Endothelial cell of umbilical vein (primary cell): ENCODE results near the gene ZFP37. TPM values are rescaled to one million over a fixed set of nuclear protein-coding genes. Genes with fewer than 3 reads are reported as not detected.
A peak's percentile ranks its signal among the peaks of the same experiment; 100 is the strongest.
"Not testable (repeated sequence)": the region's sequence is repeated elsewhere in the genome, so short reads cannot be mapped to it uniquely, and the experiment has no call there.

Experiments
- Bru-seq: library from RNA; stranded (reverse); fragments of 400-500 nt; gene quantifications from one replicate; lab custom pipeline; 2021; lab: Mats Ljungman, UMichigan
- BruChase-seq, 2 experiments: library from RNA; stranded (reverse); fragments of 400-500 nt; gene quantifications; one replicate each; lab custom pipeline; 2021; lab: Mats Ljungman, UMichigan
- BruUV-seq: library from RNA; stranded (reverse); fragments of 400-500 nt; replicated peaks from 2 replicates; lab custom pipeline; 2021; lab: Mats Ljungman, UMichigan
- CTCF ChIA-PET: fragments of 300-600, 350-600 bp; sonication (Branson Sonifier 250); formaldehyde crosslinking; loops from one replicate; lab custom pipeline; 2021; ENCODE audit warnings: antibody characterized with exemption, inconsistent platforms; lab: Charles Lee
- POLR2A ChIA-PET: fragments of 300-600, 350-600 bp; sonication (Branson Sonifier 250); formaldehyde crosslinking; loops from one replicate; lab custom pipeline; 2021; ENCODE audit warnings: antibody characterized with exemption, inconsistent platforms; lab: Charles Lee
- DNase-seq: peaks from one replicate; pipeline ENCODE4 v3.0.0-alpha.2; 2011; ENCODE audit warnings: low read depth, low spot score
- FAIRE-seq: peaks from 2 replicates; lab custom pipeline; 2011; peaks lifted over from hg19 to GRCh38; lab: Jason Lieb, UNC
- H2AFZ ChIP-seq: 2 replicates; pipeline ENCODE4 v1.6.0; 2012; ENCODE audit warnings: low read depth, low read length, control low read depth, inconsistent platforms
- H3K27ac ChIP-seq: 2 replicates; pipeline ENCODE4 v1.5.1; 2011; ENCODE audit warnings: low read depth, mild to moderate bottlenecking, control low read depth, low read length, moderate library complexity; ENCODE audit not compliant: insufficient read depth
- H3K27me3 ChIP-seq, 2 experiments: 2 replicates each; pipeline versions ENCODE4 v1.6.0 to v1.6.1; 2011; ENCODE audit warnings: low read length in 2 of 2, mixed read lengths in 1 of 2; ENCODE audit not compliant: control insufficient read depth in 2 of 2, insufficient read depth in 2 of 2
- H3K36me3 ChIP-seq, 2 experiments: 2 replicates in 1 of 2; 3 replicates in 1 of 2; pipeline ENCODE4 v1.5.1; 2011; ENCODE audit warnings: low read length in 2 of 2, mild to moderate bottlenecking in 1 of 2, moderate library complexity in 1 of 2; ENCODE audit not compliant: control insufficient read depth in 2 of 2, insufficient read depth in 2 of 2; ENCODE audit errors: extremely low read depth in 1 of 2
- H3K4me1 ChIP-seq: 3 replicates; pipeline ENCODE4 v1.5.1; 2011; ENCODE audit warnings: mild to moderate bottlenecking, low read length; ENCODE audit not compliant: control insufficient read depth, insufficient read depth; ENCODE audit errors: extremely low read depth
- H3K4me2 ChIP-seq: 2 replicates; pipeline ENCODE4 v1.6.1; 2011; ENCODE audit warnings: low read length, control low read depth, mixed read lengths; ENCODE audit not compliant: insufficient read depth
- H3K4me3 ChIP-seq, 3 experiments: fragments of 200-600 bp in 1 of 3; sonication (generic), shearing (Covaris generic) in 1 of 3; replicated peaks in 1 of 3; 2 replicates each; pipeline ENCODE4 v1.5.1; 2011 to 2016; ENCODE audit warnings: control low read depth in 3 of 3, low read length in 3 of 3, mild to moderate bottlenecking in 2 of 3, inconsistent platforms in 1 of 3, low read depth in 1 of 3, moderate library complexity in 1 of 3; ENCODE audit not compliant: insufficient read depth in 1 of 3
- H3K79me2 ChIP-seq: 2 replicates; pipeline ENCODE4 v1.6.0; 2012; ENCODE audit warnings: low read length, inconsistent platforms; ENCODE audit not compliant: control insufficient read depth, insufficient read depth
- H3K9ac ChIP-seq: replicated peaks from 2 replicates; pipeline ENCODE3; 2011; ENCODE audit warnings: low read length, control low read depth; ENCODE audit not compliant: insufficient read depth; ENCODE audit errors: extremely low read depth
- H3K9me1 ChIP-seq: replicated peaks from 3 replicates; pipeline ENCODE4 v1.6.0; 2011; ENCODE audit warnings: mild to moderate bottlenecking, low read length; ENCODE audit not compliant: control insufficient read depth, insufficient read depth; ENCODE audit errors: extremely low read depth
- H3K9me3 ChIP-seq: replicated peaks from 2 replicates; pipeline ENCODE4 v1.5.1; 2012; ENCODE audit warnings: low read length, inconsistent platforms; ENCODE audit not compliant: control insufficient read depth, insufficient read depth
- H4K20me1 ChIP-seq: replicated peaks from 2 replicates; pipeline ENCODE3; 2011; ENCODE audit warnings: mild to moderate bottlenecking, low read length; ENCODE audit not compliant: control insufficient read depth, insufficient read depth; ENCODE audit errors: extremely low read depth
- CTCF ChIP-seq, 2 donors: IDR thresholded peaks; 1 replicate in 1 of 2; 2 replicates in 1 of 2; pipeline ENCODE4 v1.5.1; 2011; ENCODE audit warnings: low read length in 2 of 2, mild to moderate bottlenecking in 2 of 2, moderate library complexity in 2 of 2, control low read depth in 1 of 2, inconsistent platforms in 1 of 2, low read depth in 1 of 2; ENCODE audit not compliant: insufficient read depth in 1 of 2; ENCODE audit errors: extremely low read depth in 1 of 2
- POLR2AphosphoS5 ChIP-seq: IDR thresholded peaks from 2 replicates; pipeline ENCODE4 v1.6.1; 2012; ENCODE audit warnings: low read depth, mild to moderate bottlenecking, control low read depth, low read length, moderate library complexity; ENCODE audit not compliant: insufficient read depth
- dilution Hi-C: fragments of 300-500 bp; cut with MboI; formaldehyde crosslinking; loops from one replicate; pipeline ENCODE4 v1.15.0; 2019; ENCODE audit warnings: low sequenced_read_pairs; ENCODE audit not compliant: extremely low pct_ligation_motif_present
- intact Hi-C: fragments of 100-400 bp; cut with micrococcal nuclease; formaldehyde crosslinking; loops from one replicate; pipeline ENCODE4 v1.10.0; 2022
- long read RNA-seq: library from polyadenylated mRNA; stranded (forward); transcript quantifications from one replicate; pipeline ENCODE4 v2.0.0, GENCODE V29; 2021
- polyA minus RNA-seq, 3 experiments: library from RNA; depleted of rRNA, polyadenylated mRNA; stranded (reverse); fragments of >200 nt; gene quantifications; 1 replicate in 1 of 3; 2 replicates in 2 of 3; pipeline ENCODE4 v1.2.3, GENCODE V29; 2011
- polyA plus RNA-seq, 4 experiments: library from polyadenylated mRNA; depleted of rRNA in 3 of 4; stranded (reverse) in 3 of 4; unstranded in 1 of 4; fragments of >200 nt; gene quantifications; 2 replicates each; pipeline versions ENCODE4 v1.2.1 to v1.2.3, GENCODE V29; 2011 to 2012; ENCODE audit warnings: missing spikeins in 1 of 4
- total RNA-seq: library from RNA; stranded (reverse); gene quantifications from 2 replicates; pipeline ENCODE4 v1.2.3, GENCODE V29; 2021

Gene ZFP37
- total RNA-seq (1.3 and 1.6 TPM in 2 replicates), polyA plus RNA-seq (0.13 and 0.21 TPM in 2 replicates), polyA minus RNA-seq (0.38 and 0.39 TPM in 2 replicates), Bru-seq, nascent RNA (percentile 47 among the genes with signal in this experiment), BruChase-seq, experiment 1, labeled RNA remaining after a 6-hour chase (percentile 53 among the genes with signal in this experiment), BruChase-seq, experiment 2, labeled RNA remaining after a 2-hour chase (percentile 51 among the genes with signal in this experiment)
- polyA plus RNA-seq (2011; cell fraction: cytosol; rRNA removed), result 0.32 and 0.39 TPM in 2 replicates
- 0.55 and 0.87 TPM in 2 replicates for polyA plus RNA-seq (2011; cell fraction: nucleus; rRNA removed)
- polyA plus RNA-seq (2012), result 0.27 and 0.72 TPM in 2 replicates
- 0.92 TPM for polyA minus RNA-seq (2011; cell fraction: cytosol; rRNA and poly(A)+ RNA removed)
- 0.72 and 1.1 TPM in 2 replicates for polyA minus RNA-seq (2011; cell fraction: nucleus; rRNA and poly(A)+ RNA removed)
- long read RNA-seq, partial matches to known transcripts, result 0 of 1 reads
- long read RNA-seq, other reads (novel, unspliced or antisense), result 0 of 1 reads

- no TSS peak for BruUV-seq
- H3K27ac ChIP-seq, result no peak within 1 kb of the TSS
- H3K4me1 ChIP-seq, result peaks cover 3% of the 10 kb centered on the region
- DNase-seq (peak; percentile 94), FAIRE-seq (peak; percentile 77)
- intact Hi-C loops, result loop anchor here (10.0 kb wide), 1 partner anchor 98 kb away; the partner anchor contains the start of gene SLC31A2
- H3K9me3 ChIP-seq, result no peaks in the 10 kb centered on the region
- no peaks in the 10 kb centered on the region for H4K20me1 ChIP-seq
- no peaks in the 10 kb centered on the region for H3K36me3 ChIP-seq
- CTCF ChIA-PET, result interaction anchor here (1.2 kb wide), 1 partner anchor 56 kb away, joined by 5 read pairs; no protein-coding TSS in a partner anchor
- H3K27me3 ChIP-seq, result peaks cover 2 to 10% of the 10 kb centered on the region in 2 experiments
- H2AFZ ChIP-seq, result peak within 1 kb of the TSS; percentile 93
- peak within 1 kb of the TSS; percentile 80 for H3K4me2 ChIP-seq
- POLR2A ChIA-PET, result no interaction called here
- no peaks in the 10 kb centered on the region for H3K79me2 ChIP-seq
- TF ChIP-seq CTCF (IDR thresholded peaks at IDR 0.05; ENCODE audit: extremely low read depth in 1 of 2, insufficient read depth in 1 of 2, low read depth in 1 of 2, low read length in 2 of 2) (no peak), POLR2AphosphoS5 (peak; percentile 31)
- H3K9ac ChIP-seq, result peak within 1 kb of the TSS; percentile 37
- H3K4me3 ChIP-seq, result peak within 1 kb of the TSS; percentile 56 to 73 (median 68)
- dilution Hi-C loops, result no loop called here
- H3K9me1 ChIP-seq, result no peaks in the 10 kb centered on the region
Measured at GRCh38 chr9:113056191-113057106, at the start of gene ZFP37. ZFP37 (minus strand) TSS chr9:113056724; CDS start chr9:113056688, 36 bp downstream.

GRCh38 chr9:113105345-113105744 lies 48.8 kb upstream of the ZFP37 start:
- H3K9me3 ChIP-seq, H3K9ac ChIP-seq, CTCF ChIA-PET, BruUV-seq, H3K36me3 ChIP-seq, H3K9me1 ChIP-seq, H3K27me3 ChIP-seq, H2AFZ ChIP-seq, H3K79me2 ChIP-seq, H4K20me1 ChIP-seq, DNase-seq, intact Hi-C loops, dilution Hi-C loops, H3K4me3 ChIP-seq, H3K4me2 ChIP-seq, POLR2A ChIA-PET, H3K27ac ChIP-seq, H3K4me1 ChIP-seq: not testable (repeated sequence)
- FAIRE-seq, result peak; percentile 64
